NOMO-1 (cell line): ENCODE results near the gene CTAGE9.

Experiments used
- DNase-seq, 2 experiments: peaks; one replicate each; lab custom pipeline; 2025; ENCODE audit not compliant: unreplicated experiment in 2 of 2; lab: John Stamatoyannopoulos, UW

The CTAGE9 gene

DNA sequence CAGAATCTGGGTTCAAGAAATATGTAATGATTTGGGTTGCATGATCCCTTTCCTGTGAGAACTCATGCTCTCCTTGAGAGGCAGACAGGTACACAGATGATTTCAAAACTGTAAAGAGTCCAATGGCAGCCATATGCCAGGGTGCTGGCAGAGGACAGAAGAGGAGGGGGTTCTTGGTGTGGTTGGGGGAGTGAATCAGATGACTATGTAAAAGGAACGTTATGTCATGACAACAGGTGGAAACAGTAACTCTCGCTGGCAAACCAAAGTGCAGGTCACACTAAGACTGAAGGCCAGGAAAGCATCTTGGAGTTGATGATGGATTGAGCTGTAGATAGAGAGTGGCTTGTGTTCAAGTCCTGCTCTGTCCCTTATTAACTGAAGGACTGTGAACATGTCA, 29.9 kb downstream of the CTAGE9 start:
- no peak for DNase-seq

DNA sequence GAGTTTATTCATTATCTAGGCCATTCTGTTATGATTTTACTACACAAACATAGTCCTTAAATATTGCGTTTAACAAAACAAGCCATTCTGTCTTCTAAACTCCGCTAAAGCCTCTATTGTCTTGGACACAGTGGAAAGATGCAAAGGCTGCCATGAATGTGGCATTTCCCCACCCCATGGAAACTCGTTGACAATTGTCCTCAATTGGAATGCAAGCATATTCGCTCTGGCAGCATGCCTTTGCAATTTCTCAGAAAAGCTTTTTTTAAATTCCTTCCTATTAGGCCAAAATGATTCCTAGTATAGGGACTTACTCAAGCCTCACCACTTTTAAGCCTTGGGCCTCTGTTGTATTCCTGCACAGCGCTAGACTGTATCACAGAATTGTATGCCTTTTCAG, 32.4 kb downstream of the CTAGE9 start:
- DNase-seq: no peak

DNA sequence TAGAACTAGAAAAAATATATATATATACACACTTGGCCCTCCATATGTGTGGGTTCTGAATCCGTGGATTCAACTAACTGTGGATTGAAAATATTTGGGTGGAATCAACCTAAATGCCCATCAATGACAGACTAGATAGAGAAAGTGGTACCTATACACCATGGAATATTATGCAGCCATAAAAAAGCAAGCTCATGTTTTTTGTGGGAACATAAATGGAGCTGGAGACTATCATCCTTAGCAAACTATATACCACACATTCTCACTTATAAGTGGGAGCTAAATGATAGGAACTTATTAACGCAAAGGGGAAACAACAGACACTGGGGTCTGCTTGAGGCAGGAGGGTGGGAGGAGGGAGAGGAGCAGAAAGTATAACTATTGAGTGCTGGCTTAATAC, 37.6 kb downstream of the CTAGE9 start:
- DNase-seq: no peak

DNA sequence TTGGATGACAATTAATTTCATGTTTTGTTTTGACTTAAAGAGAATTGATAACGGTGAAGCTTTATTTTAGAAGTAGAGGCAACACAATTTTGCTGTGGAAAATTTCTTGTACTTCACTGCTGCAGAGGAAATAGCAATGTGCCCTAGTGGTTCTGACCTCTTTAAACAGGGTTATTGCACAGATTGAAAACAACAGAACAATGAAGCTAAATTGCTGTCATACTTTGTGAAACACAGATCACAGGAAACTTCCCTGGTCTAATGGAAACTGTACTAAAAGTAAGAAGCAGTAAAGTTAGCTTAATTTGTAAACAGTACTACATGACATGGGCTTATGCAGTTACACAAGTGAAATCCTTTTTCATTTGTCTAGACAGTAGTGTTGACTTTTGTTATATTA, 40.9 kb downstream of the CTAGE9 start:
- no peak for DNase-seq

DNA sequence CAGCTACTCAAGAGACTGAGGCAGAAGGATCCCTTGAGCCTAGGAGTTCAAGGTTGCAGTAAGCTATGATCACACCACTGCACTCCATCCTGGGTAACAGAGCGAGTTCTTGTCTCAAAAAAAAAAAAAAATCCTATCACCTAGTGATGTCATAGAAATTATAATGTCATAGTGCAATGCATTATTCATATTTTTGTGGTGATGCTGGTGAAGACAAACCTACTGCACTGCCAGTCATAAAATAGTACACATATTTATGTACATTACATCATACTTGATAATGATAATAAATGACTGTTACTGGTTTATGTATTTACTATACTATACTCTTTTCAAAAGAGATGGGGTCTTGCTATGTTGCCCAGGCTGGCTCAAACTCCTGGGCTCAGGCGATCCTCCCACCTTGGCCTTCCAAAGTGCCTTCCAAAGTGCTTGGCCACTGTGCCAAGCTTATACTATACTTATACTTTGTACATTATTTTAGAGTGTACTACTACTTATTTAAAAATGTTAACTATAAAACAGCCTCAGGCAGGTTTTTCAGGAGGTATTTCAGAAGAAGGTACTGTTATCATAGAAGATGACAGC, 47.1 kb downstream of the CTAGE9 start:
- no peak for DNase-seq

DNA sequence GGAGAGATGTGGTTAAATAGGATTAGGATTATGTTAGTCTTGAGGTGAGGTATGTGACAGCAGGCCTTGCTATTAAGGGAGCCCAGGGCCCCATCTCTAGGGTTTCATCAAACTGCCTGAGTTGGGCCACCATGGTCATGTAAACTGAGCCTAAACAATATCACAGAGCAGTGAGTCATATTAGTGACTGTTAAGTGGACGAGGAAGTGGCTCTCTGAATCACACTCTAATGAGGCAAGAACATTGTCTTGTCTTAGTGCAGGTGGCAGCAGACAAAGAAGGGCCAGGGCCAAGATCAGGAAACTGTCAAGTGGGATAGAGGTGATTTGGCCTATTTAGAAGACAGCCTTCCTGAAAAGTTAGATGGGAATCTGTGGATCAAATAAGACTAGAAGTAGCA, 50.6 kb downstream of the CTAGE9 start:
- DNase-seq: peak; percentile 16 to 57
